GM21529 (cell line): ENCODE measurements around the gene CCDC149.
"Not testable (repeated sequence)": the region's sequence is repeated elsewhere in the genome, so short reads cannot be mapped to it uniquely, and the experiment has no call there.

Experiments used
- ATAC-seq: cut with Tn5 transposase; IDR thresholded peaks from one replicate; pipeline ENCODE4 v1.9.1; 2021; ENCODE audit not compliant: unreplicated experiment

The CCDC149 gene

DNA sequence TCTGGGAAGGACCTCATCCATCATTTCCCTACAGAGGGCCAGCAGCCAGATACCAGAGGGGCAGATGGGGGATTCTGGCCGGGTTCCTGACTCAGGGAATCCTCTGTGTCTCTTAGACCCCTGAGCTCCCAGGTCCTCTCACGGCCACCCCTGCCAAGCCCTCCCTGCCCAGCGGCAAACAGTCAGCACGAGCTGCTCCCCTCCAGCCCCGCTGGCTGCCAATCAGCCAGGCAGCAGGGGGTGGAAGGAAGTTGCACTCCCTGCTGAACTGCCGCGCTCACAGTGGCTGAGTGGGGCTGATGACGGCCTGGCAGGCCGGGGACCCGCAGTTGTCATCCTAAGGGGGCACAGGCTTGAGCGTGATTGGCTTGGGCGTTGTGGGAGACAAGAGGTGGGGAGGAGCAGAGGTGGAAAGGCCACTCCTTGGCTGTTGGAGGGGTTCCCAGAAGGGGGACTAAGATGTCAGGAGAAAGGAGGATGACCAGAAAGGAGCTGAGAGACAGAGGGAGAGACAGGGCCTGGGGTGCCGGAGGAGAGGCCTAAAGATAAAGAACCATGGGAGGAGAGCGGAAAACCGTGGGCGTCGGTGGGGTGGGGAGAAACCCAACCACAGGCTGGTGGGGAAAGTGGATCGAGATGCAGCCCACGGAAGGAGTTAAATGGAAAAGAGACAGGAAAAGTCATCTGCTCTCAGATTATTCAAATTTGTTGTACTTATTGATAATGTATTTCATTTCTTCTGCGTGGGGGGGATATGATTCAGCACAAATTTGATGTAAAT lies 4.4 kb upstream of the CCDC149 start:
- no peak for ATAC-seq

DNA sequence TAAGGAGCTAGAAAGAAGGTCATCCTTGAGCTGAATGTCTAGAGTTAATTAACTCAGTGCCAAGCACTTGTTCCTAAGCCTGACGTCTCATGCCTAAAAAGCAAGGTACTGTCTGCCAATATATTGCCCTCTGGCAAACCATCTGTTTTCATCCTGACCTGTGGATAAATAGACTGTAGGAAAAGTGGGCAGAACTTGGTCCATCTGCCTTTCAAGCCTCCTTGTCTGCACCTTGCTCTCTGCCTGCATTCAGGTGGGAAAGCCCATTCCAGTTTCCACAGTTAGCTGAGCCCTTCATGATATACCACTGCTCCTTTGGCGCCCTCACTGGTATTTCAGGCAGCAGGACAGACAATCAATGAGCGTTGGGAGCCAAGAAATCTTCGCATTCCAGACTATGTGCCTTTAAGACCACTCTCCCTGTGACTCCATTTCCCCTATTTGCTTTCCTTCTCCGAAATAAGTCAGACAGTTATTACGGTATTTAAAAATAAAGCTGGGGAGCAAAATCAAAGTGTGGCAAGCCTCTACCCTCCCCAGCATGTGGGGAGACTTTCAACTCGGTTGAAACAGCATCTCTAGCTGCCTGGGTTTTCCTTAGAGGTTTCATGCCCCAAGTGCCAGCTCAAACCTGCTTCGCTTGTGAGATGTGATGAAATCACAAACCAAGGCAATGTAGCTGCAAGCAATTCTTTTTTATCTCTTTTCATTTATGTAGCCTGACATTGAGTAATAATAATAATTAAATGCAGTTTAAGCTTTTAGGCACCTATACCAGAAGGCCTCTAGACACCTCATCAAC lies 2.5 kb upstream of the CCDC149 start:
- no peak for ATAC-seq

DNA sequence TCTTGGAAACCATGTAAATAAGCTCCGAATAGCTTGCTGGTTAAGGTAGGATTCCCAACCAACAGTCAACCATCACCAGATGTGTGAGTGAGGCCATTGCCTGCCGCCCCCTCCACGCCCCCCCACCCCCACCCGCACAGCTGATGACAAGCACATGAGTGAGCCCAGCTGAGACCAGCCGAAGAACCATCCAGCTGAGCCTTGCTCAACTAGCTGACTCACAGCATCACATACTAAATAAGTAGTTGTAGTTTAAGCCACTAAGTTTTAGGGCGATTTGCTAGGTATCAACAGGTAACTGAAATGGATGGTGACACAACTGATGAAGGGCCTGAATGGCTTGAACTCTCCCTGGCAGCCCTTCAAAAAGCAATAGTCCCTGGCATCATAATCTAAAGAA lies 1.6 kb upstream of the CCDC149 start:
- ATAC-seq = no peak

DNA sequence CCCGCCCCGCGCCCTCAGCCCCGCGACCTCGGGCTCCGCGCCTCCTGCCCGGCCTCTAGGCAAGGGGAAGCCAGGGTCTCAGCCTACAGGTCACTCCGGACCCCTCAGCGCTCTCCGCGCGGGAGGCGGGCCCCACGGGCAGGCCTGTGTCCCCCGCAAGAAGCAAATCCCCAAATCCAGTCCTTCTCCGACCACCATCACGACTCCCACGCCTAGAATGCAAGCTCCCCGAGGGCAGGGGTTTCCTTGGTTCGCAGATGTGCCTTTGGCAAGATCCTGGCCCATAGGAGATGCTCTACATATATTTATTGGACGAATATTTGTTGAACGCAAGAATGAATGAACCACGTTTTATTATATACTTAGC lies 260 bp upstream of the CCDC149 start:
- ATAC-seq = no peak

DNA sequence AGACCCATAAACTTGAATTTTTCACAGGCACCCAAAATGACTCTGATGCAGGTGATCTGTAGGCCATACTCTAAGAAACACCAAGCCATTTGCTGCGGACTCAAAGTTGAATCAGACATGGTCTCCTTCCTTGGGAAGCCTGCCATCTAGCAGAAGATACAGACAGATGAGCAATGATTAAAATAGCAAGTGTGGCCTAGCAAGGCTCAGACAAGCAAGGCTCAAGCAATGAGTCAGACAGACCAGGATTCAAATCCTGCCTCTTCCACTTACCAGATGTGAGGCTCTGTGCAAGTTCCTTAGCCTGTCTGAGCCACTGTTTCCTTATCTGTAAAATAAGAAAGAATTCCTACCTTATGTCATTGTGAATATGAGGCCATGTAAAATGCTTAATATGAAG lies 2.3 kb downstream of the CCDC149 start:
- no peak for ATAC-seq

DNA sequence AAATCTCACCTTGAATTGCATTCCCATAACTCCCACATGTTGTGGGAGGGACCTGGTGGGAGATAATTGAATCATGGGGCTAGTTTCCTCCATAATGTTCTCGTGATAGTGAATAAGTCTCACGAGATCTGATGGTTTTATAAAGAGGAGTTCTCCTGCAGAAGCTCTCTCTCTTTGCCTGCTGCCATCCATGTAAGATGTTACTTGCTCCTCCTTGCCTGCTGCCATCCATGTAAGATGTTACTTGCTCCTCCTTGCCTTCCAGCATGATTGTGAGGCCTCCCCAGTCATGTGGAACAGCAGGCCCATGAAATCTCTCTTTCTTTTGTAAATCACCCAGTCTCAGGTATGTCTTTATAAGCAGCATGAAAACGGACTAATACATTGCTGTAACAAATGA lies 3.2 kb downstream of the CCDC149 start:
- ATAC-seq = not testable (repeated sequence)

DNA sequence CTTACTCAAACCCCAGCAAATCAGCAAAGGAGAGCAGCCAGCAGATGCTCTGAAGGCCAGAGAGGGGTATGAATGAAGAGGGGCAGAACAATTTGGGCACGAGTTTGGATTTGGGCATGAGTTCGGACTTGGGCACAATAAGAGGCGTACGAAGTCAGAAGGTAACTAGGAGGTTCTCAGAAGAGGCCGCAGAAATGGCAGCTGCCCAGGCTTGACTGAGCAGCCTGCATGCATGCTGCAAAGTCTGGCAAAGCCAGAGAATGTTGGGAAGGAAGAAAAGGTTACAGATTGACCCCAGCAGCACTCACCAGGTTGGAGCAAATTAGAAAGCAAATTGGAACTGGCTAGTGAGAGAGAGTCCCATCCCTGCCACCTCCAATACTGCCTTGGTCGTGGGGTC lies 15.2 kb downstream of the CCDC149 start:
- ATAC-seq = no peak

DNA sequence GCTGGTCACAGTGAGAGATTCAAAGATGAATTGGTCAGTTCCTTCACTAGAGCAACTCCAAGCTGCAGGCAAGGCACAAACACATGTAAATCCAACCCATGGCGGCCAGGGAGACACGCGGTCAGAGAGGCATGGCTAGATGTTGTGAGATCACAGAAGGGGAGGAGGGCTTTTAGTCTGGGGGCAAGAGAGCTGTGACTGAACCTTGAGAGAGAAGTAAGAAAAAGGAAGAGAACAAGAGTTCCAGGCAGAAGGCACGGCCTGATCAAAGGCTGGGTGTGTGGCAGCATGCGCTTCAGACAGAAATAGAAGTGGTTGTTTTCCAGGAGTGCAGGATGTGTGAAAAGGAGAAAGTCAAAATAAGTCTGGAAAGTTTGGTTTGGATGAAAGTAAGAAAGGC lies 15.9 kb downstream of the CCDC149 start:
- ATAC-seq = no peak

DNA sequence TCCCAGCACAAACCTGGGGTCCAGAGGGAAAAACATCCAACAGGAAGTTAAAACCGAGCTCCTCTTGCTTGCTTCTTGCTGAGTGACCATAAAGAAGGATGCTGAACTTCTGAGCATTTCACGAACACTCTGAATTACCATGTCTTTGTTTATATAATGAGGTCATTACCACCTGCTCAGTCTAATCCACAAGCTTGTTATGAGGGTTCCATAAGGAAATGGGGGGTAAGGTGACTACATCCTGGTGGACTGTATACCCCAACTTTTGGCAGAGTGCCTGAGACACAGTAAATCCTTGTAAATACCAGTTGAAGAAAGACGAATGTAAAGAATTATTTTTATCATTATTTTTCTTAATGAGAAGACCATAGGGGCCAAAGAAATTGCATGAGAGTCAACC lies 16.8 kb downstream of the CCDC149 start:
- no peak for ATAC-seq

DNA sequence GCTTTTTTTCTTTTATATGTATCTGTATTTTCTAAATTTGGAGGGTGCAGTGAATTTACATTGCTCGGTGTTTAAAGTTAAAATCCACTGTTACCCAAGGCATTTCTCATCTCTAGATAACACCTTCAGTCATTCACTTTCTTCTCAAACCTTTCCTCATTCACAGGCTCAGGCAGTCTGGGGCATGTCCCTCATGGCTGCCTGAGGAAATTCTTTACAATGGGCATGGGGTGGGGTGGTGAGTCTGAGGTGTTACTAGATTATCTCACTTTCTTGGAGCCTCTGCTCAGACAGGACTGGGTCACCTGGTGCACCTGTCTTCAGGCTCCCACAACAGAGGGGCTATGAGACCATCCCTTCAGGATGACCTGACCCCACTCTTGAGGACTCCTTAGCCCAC lies 17.4 kb downstream of the CCDC149 start:
- no peak for ATAC-seq

DNA sequence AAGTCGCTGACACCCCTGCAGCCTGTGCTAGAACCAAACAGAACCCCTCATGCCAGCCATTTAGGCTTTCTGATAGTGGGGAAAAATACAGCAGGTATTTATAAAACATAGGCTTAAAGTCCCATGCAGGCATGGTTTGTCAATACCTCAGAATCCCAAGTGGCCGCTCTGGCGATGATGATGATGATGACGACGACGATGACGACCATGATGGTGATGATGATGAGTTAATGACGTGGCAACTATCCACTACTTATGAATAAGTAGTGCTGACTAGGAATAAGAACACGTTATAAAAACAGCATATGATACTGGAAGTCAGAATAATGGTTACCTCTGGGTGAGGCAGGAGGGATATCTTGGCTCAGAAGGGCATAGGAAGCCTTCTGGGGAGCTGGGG lies 18.0 kb downstream of the CCDC149 start:
- no peak for ATAC-seq

DNA sequence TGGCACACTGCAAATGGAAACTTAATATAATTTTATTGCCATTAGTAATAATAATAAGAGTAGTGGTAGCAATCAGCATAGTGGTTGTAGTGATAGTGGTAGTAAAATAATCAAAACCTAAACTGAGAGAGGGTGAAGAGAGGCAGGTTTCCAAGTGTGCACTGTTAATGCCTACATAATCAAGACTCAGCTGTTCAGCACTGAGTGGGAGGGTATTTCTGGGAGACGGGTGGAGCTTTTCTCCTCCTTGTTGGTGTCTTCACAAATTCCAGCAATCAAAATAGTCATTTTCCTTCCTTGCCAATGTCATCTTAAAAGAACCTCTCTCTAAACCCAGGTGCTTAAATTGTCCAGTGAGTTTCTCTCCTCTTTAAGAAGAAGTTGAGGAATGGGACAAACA lies 18.6 kb downstream of the CCDC149 start:
- no peak for ATAC-seq

DNA sequence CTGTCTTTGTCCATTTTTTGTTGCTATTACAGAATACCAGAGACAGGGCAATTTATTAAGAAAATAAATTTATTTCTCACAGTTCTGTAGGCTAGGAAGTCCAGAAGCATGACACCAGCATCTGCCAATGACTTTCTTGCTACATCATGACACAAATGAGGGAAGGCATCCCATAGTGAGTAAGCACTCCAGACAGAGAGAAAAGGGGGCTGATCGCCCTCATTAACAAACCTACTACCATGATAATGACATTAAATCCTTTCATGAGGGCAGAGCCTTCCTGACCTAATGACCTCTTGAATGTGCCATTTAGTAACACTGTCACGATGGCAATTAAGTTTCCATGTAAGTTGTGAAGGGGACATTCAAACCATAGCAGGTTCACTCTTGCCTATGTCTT lies 20.1 kb downstream of the CCDC149 start:
- no peak for ATAC-seq

DNA sequence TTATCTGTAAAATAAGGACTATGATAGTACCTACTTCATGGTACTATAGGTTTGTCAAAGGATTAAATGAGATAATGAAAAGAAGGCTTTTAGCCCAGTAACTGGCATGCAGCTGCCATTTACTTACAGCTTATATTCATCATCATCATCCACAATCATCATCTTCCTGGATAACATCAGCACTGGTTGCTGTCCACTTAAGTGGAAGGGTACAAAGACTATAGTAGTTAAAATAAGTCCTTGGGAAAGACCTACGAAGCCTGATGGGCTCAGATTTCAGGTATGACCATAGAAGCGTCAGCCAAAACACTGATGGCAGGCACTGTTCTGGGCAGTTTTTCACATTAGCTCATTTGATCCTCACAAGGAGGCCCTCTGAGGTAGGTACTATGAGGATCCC lies 20.6 kb downstream of the CCDC149 start:
- ATAC-seq = no peak

DNA sequence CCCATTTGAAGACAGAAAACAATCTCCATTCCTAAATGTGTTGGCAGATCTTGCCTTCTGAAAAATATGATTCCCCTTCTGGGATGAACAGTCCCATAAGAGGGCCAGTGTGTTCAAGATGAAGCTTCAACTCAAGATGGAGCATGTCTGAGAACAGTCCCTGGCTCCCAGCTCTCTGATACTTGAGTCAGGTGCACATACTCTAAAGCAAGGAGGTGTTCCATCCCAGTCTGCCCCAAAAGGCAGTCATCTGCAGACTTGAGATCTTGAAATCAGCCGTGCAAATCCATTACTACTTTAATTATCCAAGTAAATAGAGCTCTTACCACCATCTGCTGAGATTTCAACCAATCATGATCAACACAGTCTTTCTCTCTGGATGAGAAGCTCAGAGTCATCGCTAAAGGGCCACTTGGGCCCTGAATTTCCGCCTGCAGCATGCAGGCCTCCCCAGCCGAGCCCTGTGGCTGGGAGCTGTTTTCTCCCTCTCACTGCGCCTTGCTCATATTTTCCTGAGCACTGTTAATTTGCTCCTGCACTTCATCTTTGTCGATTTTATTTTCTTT lies 22.2 kb downstream of the CCDC149 start:
- no peak for ATAC-seq

DNA sequence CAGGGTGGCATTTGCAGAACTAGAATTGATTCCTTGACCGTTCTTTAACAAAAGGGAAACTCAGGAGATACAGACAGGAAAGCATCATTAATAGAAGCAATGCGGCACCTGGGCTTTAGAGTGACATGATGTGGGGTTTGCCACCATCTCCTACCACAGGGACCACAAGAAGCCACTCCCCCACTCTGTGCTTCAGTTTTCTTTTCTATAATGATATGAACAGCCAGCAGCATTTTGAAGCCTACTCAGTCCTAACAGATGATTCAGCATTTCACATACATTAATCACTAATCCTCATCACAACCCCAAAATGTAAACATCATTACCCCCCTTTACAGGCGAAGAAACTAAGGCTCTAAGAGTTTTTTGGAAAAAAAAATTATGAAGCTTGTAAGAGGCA lies 22.9 kb downstream of the CCDC149 start:
- ATAC-seq = peak; percentile 62

DNA sequence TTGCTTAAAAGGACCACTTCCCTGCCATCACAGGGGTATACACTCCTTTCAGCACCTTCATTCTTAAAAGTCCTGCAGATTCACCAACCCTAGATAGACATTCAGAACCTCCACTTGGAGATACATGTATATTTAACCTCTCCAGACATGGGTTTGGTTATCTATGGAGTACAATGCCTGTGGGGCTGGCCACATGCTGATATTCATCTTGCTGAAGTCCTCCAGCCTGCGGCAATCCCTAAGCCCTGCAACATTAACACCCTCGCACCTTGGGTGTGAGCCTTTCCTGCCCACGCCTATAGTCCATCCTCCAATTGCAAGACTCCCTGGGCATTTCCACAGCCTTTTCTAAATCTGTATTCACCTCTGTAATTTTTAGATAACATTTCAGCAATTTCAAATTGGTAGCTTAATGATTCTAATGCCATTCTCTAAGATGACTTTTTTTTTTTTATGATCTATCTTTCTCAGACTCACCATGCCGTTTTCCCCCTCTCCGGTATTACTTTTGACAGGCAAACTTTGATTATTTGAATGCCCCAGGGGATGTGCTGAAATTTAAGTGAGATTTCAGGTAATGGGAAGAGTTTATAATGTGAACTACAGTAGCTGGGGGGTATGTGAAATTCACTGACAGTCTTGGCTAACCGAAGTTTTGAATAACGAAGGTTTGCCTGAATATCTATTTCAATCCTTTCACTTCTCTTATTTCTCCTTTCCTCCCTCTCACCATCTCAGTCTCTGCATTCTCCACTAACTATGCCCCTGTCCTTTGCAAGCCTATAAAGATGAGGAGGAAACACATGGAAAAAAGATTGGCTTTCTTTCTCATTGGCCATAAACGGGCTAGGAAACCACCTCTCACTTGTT lies 24.1 kb downstream of the CCDC149 start:
- no peak for ATAC-seq

DNA sequence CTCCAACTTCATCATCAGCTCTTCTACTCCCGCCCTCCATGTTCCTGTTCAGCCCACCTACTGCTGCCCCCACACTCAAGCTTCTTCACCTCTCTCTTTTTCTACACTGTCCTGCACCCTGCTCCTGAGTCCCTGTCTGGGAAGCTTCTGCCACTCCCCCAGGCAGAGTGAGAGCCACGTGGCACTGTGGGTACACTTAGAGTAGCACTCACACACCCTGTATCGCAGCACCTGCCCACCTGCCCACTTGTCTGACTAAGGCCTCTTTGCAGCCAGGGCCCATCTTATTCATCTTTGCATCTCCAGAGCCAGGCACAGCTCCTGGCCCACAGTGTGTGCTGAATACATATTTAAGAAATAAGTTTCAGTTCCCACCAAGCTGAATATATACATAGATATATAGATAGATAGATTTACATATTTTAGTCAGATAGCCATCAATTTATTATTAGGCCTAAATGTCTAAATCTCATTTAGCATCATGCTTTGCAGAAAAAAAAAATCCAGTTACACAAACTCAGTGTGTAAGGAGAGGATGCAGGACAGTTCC lies 24.9 kb downstream of the CCDC149 start:
- no peak for ATAC-seq

DNA sequence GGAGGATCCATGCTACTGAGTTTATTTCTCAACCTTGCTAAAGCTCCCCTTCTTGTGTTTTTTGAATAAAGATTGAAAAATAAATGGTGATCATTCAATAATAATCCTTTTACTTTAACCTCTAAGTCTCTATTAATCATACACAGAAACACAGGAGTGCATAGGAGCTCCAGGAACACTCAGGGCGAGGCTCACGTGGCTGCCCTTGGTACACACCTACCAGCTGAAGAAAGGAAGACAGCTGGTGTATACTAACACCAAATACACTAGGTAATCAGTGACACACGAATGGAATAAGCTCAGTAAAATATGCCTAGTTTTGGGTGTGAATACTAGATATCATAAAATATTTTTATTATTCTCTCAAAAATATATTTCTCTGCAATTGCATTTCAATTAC lies 26.2 kb downstream of the CCDC149 start:
- ATAC-seq = no peak

DNA sequence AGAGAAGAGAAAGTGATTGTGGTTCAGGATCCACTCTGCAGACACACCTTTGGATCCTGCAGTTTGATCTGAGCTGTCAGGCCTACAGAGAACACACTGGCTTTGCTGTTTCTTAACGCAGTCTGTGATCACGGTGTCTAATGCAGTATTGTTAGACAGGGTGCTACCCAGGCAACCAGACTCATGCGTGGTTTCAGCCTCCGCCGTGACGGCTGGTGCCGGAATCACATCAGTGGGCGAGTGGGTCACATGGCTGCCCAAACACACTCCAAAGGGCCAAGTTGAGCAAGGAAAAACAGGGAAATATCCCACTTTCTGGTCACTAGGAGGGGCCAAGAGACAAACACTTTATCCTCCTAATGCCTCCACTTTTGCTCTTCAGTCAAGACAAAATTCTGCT lies 27.5 kb downstream of the CCDC149 start:
- no peak for ATAC-seq

DNA sequence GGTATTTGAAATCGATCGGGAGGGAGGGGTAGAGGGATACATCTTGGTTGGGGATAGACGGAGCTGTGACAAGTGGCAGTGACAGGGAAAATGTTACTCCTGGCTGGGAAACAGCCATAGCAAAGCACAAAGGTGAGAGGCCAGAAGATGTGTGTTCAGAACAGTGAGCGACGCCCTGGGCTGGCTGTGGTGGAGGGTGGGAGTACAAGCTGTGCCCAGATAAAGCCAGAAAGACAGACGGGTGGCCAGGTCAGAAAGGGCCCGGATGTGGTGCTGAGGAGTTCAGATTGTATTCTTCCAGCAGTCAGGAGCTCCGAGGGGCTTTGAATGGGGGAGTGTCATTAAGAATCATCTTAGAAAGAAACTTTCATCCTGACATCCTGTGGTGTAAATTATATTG lies 27.9 kb downstream of the CCDC149 start:
- ATAC-seq = no peak
